ENCODE results near the gene MAPK8.

GRCh38 chr10:48485711-48486110 is 179.2 kb downstream of the MAPK8 start:
- TF ChIP-seq CTCF (IDR thresholded peaks at IDR 0.05) (no peak), GATA2 (CRISPR knock-in tag; IDR thresholded peaks at IDR 0.05) (peak; percentile 85), POLR2AphosphoS5 (IDR thresholded peaks at IDR 0.05; ENCODE audit: low read depth, low read length) (no peak), TAF1 (IDR thresholded peaks at IDR 0.05; ENCODE audit: borderline replicate concordance, low read depth, low read length) (no peak), EP300 (IDR thresholded peaks at IDR 0.05; ENCODE audit: borderline replicate concordance in 1 of 2, low read depth in 1 of 2, low read length in 1 of 2) (peak in 1 of 2 experiments; percentile 84; a peak in 2 of 4 replicates)
